Glomerular visceral epithelial cell (primary cell): ENCODE data around the gene UBXN10.

Experiments
- DNase-seq: peaks from one replicate; pipeline ENCODE4 v3.0.0-alpha.2; 2016; ENCODE audit errors: extremely low spot score

The UBXN10 gene, protein sequence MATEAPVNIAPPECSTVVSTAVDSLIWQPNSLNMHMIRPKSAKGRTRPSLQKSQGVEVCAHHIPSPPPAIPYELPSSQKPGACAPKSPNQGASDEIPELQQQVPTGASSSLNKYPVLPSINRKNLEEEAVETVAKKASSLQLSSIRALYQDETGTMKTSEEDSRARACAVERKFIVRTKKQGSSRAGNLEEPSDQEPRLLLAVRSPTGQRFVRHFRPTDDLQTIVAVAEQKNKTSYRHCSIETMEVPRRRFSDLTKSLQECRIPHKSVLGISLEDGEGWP

DNA sequence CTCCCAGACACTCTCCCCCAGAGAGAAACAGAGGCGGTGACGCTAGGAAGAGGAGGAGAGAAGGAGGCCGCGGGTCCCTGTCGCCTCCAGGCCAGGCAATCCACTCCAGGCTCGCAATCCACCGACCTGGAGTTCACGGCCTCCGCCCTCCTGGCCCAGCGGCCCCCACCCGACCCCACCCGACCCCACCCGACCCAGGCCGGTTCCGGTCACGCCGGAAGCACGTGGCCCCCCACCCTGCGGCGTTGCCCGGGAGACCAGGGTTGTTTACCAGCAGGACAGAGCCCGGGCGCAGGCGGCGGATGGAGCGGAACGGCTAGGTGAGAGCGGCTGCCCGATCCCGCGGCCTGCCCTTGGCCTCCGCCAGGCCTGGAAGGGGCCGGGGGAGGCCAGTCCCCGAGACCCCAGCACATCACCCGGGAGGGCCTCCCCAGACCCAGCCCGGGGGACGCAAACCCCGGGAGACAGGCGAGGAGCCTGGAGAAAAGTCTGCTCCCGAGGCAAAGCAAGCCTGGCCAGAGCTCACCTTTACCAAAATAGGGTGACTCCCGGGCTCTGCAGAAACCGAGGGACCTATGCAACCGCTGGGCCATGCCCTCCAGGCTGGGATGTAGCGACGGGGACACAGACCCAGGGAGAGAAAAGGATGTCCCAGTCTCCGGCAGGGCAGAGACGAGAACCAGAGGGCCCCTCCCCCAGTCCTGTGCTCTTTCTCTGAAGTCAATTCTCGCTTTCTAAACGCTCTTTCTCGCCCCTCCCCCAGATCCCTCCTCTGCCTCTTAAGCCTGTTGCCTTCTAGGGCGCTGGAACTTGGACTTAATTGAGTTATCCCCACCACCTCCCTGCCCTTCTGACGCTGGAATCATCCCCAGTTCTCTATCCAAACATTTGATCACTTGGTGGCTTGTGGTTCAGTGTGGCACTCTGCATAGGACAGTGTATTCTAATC, at the start of gene UBXN10, which contains the start of gene PLA2G2C:
Gene UBXN10, plus strand, starts transcription at position 263 of the 949 bp plus-strand sequence. CDS start 4,466 bp downstream, outside the sequence.
Gene PLA2G2C, minus strand, starts transcription at position 685 of the 949 bp plus-strand sequence. CDS start 9,155 bp downstream, outside the sequence.
- DNase-seq: no peak

- DNase-seq: no peak
Measured at GRCh38 chr1:20136249-20136648, 49.6 kb upstream of the UBXN10 start.

- no peak for DNase-seq
Measured at GRCh38 chr1:20137055-20137454, 48.8 kb upstream of the UBXN10 start.

- no peak for DNase-seq
Measured at GRCh38 chr1:20137604-20138003, 48.3 kb upstream of the UBXN10 start.

DNA sequence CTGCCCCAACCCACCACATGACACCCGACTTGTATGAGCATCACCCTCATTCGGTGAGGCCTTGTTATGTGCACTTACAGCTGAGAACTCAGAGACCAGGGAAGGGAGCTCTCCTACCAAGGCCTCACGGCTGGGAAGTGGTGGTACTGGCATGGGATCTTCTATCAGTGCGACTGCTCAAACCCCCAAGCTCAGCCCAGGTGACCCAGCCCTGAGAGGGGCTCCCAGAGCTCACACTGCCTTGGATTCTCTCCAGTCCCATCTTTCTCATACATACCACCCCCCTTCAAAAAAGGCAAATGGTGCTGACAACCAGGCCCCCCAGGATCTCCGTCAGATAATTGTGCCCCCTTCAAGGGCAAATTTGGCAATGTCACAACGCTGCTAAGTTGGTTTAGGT, 47.5 kb upstream of the UBXN10 start:
- no peak for DNase-seq

DNA sequence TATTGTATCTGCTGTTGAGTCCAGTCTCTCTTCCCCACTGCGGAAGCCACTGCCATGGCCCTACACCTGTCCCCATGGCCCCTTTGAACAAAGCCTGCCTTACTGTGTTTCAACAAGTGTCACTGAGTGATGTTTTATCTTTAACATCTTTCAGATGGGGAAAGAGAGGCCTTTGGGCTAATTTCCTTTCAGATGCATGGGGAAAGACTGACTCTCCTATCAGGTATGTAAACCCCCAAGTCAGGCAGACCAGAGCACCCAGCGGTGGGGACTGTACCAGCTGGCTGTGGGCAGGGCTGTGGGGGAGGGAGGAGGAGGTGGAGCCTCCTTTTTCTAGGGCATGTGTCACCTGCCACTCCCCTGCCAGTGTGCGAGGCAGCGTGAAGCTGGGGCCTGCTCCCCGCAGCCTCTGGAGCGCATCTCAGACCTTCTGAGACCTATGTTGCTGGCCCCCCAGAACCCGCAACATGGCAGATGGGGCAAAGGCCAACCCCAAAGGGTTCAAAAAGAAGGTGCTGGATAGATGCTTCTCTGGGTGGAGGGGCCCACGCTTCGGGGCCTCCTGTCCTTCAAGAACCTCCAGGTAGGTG, 46.8 kb upstream of the UBXN10 start, which contains the start of gene PLA2G2F:
Gene PLA2G2F, plus strand, starts transcription at position 363 of the 590 bp plus-strand sequence. Its CDS starts 105 bp downstream, at position 468.
- no peak for DNase-seq

GRCh38 chr1:20139776-20140612, 45.9 kb upstream of the UBXN10 start:
- no peak for DNase-seq

GRCh38 chr1:20141001-20141400, 44.9 kb upstream of the UBXN10 start:
- no peak for DNase-seq

DNA sequence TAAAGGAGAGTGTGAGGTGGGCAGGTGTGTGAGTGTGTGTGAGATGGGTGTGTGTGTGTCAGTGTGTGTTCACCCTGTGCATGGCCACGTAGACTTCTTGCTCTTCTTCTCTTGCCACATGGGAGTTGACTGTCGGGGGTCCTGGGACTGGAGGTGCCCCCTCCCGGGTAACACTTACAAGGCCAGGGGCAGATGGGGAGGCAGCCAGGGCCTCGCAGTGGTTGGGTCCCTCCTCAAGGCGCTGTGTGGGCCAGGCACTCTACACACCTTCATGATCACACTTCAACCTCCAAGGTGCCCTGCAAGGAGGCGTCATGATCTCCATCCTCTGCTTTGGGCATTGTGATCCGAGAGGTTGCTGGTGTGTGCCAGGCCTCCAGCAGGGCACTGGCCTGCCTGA, 44.4 kb upstream of the UBXN10 start:
- DNase-seq: no peak

DNA sequence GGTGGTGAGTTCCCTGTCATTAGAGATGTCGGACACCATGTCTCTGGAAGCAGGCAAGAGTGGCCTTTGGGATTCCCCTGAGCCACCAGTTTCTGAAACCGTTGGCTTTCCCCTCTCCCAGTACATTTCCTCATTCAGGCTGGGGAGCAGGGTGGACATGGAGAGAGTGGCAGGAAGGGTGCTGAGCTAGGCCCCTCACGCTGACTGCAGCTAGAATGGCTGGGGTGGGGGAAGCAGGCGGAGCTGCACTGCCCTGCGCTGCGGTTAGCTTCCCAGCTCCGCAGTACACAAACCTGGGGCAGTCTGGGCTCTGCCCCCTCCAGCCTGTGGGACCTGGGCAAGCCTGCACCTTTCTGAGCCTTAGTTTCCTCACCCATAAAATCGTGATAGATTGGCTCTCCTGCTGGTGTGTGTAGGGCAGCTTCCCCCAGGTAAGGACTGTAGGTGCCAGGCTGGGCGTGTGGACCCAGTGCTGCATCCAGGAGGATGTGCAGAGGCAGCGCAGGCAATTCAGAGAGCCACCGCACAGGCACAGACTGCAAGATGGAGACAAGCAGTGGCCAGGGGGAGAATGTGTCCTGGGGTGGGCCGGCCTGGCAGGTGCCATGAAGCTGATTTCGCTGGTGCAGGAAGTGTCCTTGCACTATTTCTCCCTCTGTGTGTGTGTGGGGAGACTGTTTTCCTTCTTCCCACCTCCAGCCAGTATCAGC, 43.7 kb upstream of the UBXN10 start:
- DNase-seq: no peak

DNA sequence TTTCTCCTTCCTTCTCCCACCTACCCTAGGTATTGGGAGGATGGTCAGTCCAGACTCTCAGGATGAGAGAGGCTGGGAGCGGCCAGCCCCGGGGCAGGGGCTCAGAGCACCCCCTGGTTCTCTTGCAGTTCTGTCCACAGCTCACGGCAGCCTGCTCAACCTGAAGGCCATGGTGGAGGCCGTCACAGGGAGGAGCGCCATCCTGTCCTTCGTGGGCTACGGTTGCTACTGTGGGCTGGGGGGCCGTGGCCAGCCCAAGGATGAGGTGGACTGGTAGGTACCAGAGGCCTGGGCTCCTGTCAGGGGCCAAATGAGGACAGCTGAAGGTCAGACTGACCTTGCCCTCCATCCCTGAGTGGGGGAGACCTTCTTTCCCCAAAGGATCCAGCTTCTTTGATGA, 42.6 kb upstream of the UBXN10 start:
- no peak for DNase-seq

DNA sequence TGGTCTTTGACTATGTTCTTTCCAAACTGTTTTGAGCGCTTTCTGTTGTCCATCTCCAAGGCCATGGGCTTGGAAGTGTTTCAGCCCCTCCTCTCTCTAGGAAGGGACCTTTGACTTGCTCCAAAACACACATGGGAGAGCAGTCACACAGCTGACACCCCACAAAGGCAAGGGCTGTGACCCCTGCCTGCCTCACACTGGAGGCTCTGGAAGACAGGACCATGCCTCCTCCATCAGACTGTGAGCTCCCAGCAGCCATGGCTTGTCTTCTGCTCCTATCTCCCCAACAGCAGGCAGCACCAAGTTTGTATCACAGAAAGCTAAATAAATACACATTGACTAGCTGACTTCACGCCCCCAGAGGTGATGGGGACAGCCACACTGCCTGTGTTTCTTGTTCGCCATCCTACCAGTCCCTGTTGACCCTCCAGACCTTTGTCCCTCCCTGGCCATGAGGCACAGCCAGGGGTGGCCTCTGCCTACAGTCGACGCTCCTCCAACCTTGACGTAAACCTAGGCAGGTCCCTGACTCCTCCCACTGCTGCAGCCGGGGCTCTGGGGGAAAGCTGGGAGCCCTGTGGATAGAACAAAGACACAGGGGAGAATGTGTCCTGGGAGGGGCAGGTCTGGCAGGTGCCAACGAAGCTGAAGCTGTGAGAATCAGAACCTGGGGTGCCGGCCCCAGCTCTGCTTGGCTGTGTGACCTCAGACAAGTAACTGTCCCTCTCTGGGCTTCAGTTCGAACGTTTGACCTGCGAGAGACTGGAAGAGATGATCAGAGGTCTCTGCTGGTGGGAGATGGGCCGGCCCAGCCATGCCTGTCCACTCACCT, 41.9 kb upstream of the UBXN10 start:
- DNase-seq: no peak

DNA sequence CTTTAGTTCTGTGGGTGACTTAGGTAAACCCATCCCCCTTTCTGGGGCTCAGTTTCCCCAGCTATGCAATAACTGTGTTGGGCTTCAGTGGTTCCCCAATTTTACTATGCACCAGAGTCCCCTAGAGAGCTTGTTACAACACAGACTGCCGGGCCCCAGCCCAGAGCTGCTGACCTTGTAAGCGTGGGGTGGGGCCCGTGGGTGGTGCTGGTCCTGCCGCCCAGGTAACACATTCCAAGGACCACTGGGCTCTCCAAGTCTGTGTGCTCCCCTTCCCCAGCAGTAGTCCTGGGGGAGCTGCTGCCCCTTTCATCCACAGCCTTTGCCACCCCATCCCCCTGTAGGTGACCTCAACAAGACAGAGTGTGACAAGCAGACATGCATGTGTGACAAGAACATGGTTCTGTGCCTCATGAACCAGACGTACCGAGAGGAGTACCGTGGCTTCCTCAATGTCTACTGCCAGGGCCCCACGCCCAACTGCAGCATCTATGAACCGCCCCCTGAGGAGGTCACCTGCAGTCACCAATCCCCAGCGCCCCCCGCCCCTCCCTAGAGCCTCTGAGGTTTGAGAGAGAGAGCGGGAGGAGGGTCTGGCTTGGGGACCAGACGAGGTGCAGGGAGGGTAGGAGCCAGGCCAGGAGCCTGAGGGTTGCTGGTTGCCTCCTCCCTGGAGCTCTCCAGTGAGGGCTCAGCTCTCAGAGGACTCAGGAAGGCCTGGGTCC, 37.9 kb upstream of the UBXN10 start:
- DNase-seq: no peak

- no peak for DNase-seq
Measured at GRCh38 chr1:20148571-20149500, 37.1 kb upstream of the UBXN10 start.

DNA sequence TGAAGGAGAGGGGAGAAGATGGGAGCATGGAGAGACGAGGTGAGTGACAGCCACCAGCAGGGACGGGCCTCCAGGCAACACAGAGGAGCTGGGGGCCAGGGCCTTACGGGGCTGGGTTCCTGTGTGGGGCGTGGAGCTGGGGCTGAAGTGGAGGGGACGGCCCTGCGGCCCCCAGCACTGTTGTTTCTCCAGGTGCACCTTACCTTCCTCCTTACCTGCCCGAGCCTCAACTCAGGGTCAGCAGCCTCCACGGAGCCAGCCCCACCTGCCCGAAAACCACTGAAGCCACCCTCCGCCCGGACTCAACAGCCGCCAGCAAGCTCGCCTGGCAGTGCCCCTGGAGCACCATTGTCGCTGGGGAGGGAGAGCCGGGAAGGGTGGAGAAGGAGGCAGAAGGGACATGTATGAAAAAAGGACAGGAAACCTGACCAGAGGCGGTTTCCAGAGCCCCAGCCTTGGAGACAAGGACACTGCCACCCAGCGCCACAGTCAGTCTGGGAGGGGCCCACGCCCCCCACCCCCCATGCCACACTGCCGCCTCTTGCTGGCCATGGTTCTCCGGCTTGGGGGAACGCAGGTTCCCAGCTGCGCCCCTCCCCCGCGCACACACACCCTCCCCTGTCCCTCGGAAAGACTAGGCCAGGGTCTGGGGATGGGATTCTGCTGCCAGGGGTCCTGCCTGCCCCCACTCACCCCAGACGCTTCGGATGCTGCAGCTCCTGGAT, 36.1 kb upstream of the UBXN10 start:
- DNase-seq: no peak

GRCh38 chr1:20150326-20150705, 35.6 kb upstream of the UBXN10 start:
- DNase-seq: no peak

- no peak for DNase-seq
Measured at GRCh38 chr1:20150969-20151368, 34.9 kb upstream of the UBXN10 start.
